ENCODE measurements around the gene BTBD9. TPM values are rescaled to one million over a fixed set of nuclear protein-coding genes. Genes with fewer than 3 reads are reported as not detected.

Gene BTBD9
- total RNA-seq, 1 experiment from 2014 or later: 10.8 TPM

GRCh38 chr6:38503032-38503773 is 136.5 kb downstream of the BTBD9 start:
- no peak for DNase-seq
- Histone ChIP-seq H3F3A (ENCODE audit: insufficient read depth, low read depth) (0 out of 2 replicates have a peak, but pooled peaks cover under 1% of the 10 kb centered on the region), H3K27ac (no peak overlapping the region), H3K4me1 (replicated peaks; ENCODE audit: insufficient read depth) (peaks cover 3% of the 10 kb centered on the region), H3K27me3 (ENCODE audit: insufficient read depth, low read depth) (no peaks in the 10 kb centered on the region), H3K4me2 (no peak overlapping the region), H3K79me2 (ENCODE audit: low read depth) (no peaks in the 10 kb centered on the region), H4K20me1 (ENCODE audit: insufficient read depth) (no peaks in the 10 kb centered on the region), H3K4me3 (no peak overlapping the region), H3K9me3 (ENCODE audit: insufficient read depth, low read depth) (no peaks in the 10 kb centered on the region), H3K36me3 (ENCODE audit: low read depth) (no peaks in the 10 kb centered on the region), H2AFZ (no peak overlapping the region), H3K9me2 (ENCODE audit: insufficient read depth) (no peaks in the 10 kb centered on the region)
- ChIA-PET POLR2A (ENCODE audit: unreplicated experiment) (interaction anchor here (0.6 kb wide), 1 partner anchor 957 kb away, joined by 4 read pairs; no protein-coding TSS in a partner anchor), CTCF (no interaction called here)
- TF ChIP-seq CTCF (conservative IDR thresholded peaks at IDR 0.05): no peak
- TF ChIP-seq EZH2 (IDR thresholded peaks at IDR 0.05; ENCODE audit: low read depth): no peak
- BruUV-seq (replicated peaks): no TSS peak
- intact Hi-C loops (cut with micrococcal nuclease; ENCODE audit: unreplicated experiment): no loop called here

GRCh38 chr6:38502423-38502822 is 137.3 kb downstream of the BTBD9 start:
- Histone ChIP-seq H3K27me3 (ENCODE audit: insufficient read depth, low read depth) (no peaks in the 10 kb centered on the region), H3K27ac (no peak overlapping the region), H3K36me3 (ENCODE audit: low read depth) (no peaks in the 10 kb centered on the region), H3K4me3 (no peak overlapping the region), H3K9me2 (ENCODE audit: insufficient read depth) (no peaks in the 10 kb centered on the region), H3K9me3 (ENCODE audit: insufficient read depth, low read depth) (no peaks in the 10 kb centered on the region), H3K4me1 (replicated peaks; ENCODE audit: insufficient read depth) (no peaks in the 10 kb centered on the region), H3K4me2 (no peak overlapping the region), H3K79me2 (ENCODE audit: low read depth) (no peaks in the 10 kb centered on the region), H3F3A (ENCODE audit: insufficient read depth, low read depth) (no peaks in the 10 kb centered on the region), H2AFZ (no peak overlapping the region), H4K20me1 (ENCODE audit: insufficient read depth) (no peaks in the 10 kb centered on the region)
- TF ChIP-seq CTCF (conservative IDR thresholded peaks at IDR 0.05) (no peak), EZH2 (IDR thresholded peaks at IDR 0.05; ENCODE audit: low read depth) (no peak)
- intact Hi-C loops (cut with micrococcal nuclease; ENCODE audit: unreplicated experiment): no loop called here
- POLR2A ChIA-PET (ENCODE audit: unreplicated experiment): no interaction called here
- DNase-seq: no peak
- no TSS peak for BruUV-seq (replicated peaks)
- CTCF ChIA-PET: no interaction called here

- no peak for TF ChIP-seq EZH2 (IDR thresholded peaks at IDR 0.05; ENCODE audit: low read depth)
- no peak for TF ChIP-seq CTCF (conservative IDR thresholded peaks at IDR 0.05)
- no peak overlapping the region for H3K4me2 ChIP-seq
- ChIA-PET POLR2A (ENCODE audit: unreplicated experiment) (no interaction called here), CTCF (no interaction called here)
- no peak for DNase-seq
- H3K4me3 ChIP-seq: no peak overlapping the region
- H3K27ac ChIP-seq: no peak overlapping the region
- intact Hi-C loops (cut with micrococcal nuclease; ENCODE audit: unreplicated experiment): no loop called here
- H3K36me3 ChIP-seq (ENCODE audit: low read depth): no peaks in the 10 kb centered on the region
- no peaks in the 10 kb centered on the region for H3K9me2 ChIP-seq (ENCODE audit: insufficient read depth)
- no peaks in the 10 kb centered on the region for H3K4me1 ChIP-seq (replicated peaks; ENCODE audit: insufficient read depth)
- H3K9me3 ChIP-seq (ENCODE audit: insufficient read depth, low read depth): no peaks in the 10 kb centered on the region
- H3K79me2 ChIP-seq (ENCODE audit: low read depth): no peaks in the 10 kb centered on the region
- H4K20me1 ChIP-seq (ENCODE audit: insufficient read depth): no peaks in the 10 kb centered on the region
- no peak overlapping the region for H2AFZ ChIP-seq
- no peaks in the 10 kb centered on the region for H3K27me3 ChIP-seq (ENCODE audit: insufficient read depth, low read depth)
- H3F3A ChIP-seq (ENCODE audit: insufficient read depth, low read depth): no peaks in the 10 kb centered on the region
- BruUV-seq (replicated peaks): no TSS peak
Measured at GRCh38 chr6:38501931-38502330, 137.8 kb downstream of the BTBD9 start.

Measured in PC-9 (cell line).